Body of pancreas (tissue), 4 donors: ENCODE measurements around the gene CST3. TPM values are rescaled to one million over a fixed set of nuclear protein-coding genes. Genes with fewer than 3 reads are reported as not detected.
A peak's percentile ranks its signal among the peaks of the same experiment; 100 is the strongest.

Experiments
- ATAC-seq: fragments of 150-250 bp; one replicate; pipeline ENCODE4 v1.9.1; 2016
- DNase-seq, 4 donors: peaks; one replicate each; pipeline ENCODE4 v3.0.0-alpha.2; 2019
- H3K27ac ChIP-seq, 4 donors: fragments of 200-600 bp; sonication (generic); 1 replicate in 3 of 4; 2 replicates in 1 of 4; pipeline versions ENCODE4 v1.5.1 to v1.6.1; 2016 to 2019; ENCODE audit warnings: mild to moderate bottlenecking in 1 of 4, mixed read lengths in 1 of 4, moderate library complexity in 1 of 4
- H3K27me3 ChIP-seq, 2 donors: fragments of 200-600 bp; sonication (generic); one replicate each; pipeline ENCODE4 v1.6.0; 2016; ENCODE audit warnings: mild to moderate bottlenecking in 1 of 2
- H3K36me3 ChIP-seq, 2 donors: fragments of 200-600 bp; sonication (generic); replicated peaks in 1 of 2; 2 replicates each; pipeline ENCODE4 v1.5.1; 2016; ENCODE audit warnings: low read depth in 2 of 2; ENCODE audit not compliant: insufficient read depth in 1 of 2
- H3K4me1 ChIP-seq: fragments of 200-600 bp; sonication (generic); one replicate; pipeline ENCODE4 v1.6.0; 2016
- H3K4me3 ChIP-seq, 2 donors: fragments of 200-600 bp; sonication (generic); 1 replicate in 1 of 2; 2 replicates in 1 of 2; pipeline ENCODE4 v1.5.1; 2016 to 2019
- H3K9me3 ChIP-seq, 3 donors: fragments of 200-600 bp; sonication (generic); 1 replicate in 2 of 3; 2 replicates in 1 of 3; pipeline ENCODE4 v1.5.1; 2016
- POLR2A ChIP-seq, 3 donors: fragments of 450-650 bp; IDR thresholded peaks; one replicate each; pipeline ENCODE4 v1.6.1; 2016; ENCODE audit warnings: antibody characterized with exemption in 3 of 3, mild to moderate bottlenecking in 2 of 3
- WGBS, 2 donors: methylation state at CpG; one replicate each; pipeline ENCODE4 v1.1.5; 2017; 5-methylcytosine and 5-hydroxymethylcytosine counted together
- intact Hi-C: fragments of 100-400 bp; cut with DNase I; formaldehyde crosslinking; loops from one replicate; pipeline ENCODE4 v1.15.1; 2023
- total RNA-seq, 2 donors: library from RNA; depleted of rRNA; stranded (reverse); fragments of >200 nt; gene quantifications; one replicate each; pipeline ENCODE4 v1.1.0, GENCODE V29; 2016
- TF ChIP-seq, protein P1 (sequence below), 7 experiments: fragments of 450-650 bp in 4 of 7; fragments of 200-600 bp in 3 of 7; sonication (generic) in 3 of 7; IDR thresholded peaks; one replicate each; pipeline ENCODE4 v1.5.1; 2016 to 2019; ENCODE audit warnings: antibody characterized with exemption in 7 of 7

Gene CST3
- total RNA-seq, 2 donors from 2014 or later = 491 to 654 TPM

DNA sequence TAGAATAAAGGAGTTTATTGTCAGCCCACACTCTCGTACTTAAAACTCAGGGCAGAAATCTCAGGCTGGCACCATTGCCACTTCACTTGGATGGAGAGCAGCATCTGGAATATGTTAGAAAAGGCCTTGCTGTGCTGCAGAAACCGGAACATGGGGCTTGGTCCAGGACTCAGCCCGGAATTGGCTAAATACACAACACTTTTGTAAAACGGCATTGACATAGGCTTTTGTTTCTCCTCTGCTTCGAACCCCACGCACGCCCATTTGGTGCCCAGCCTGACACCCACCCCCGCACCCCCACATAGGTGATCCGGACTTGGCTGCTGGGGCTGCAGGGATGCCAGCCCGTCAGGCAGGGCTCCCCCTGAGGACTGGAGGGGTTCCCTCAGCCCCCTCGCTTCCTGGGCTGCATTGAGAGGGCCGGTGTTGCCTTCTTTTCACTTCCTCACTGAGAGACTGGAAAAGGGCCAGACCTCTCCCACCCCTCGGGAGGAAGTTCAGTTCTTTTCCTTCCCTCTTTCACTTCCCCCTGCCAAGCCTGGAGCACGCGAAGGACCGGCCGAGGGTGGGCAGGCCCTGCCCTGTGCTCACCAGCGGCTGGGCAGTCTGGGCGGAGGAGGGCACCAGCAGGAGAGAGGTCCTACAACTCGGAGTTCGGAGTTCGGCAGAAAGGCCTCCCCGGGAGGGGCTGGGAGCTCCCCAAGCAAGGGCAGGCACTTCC, 17.9 kb upstream of the CST3 start:
- H3K36me3 ChIP-seq = no peaks in the 10 kb centered on the region
- H3K9me3 ChIP-seq = no peaks in the 10 kb centered on the region
- TF ChIP-seq, protein P1, sequence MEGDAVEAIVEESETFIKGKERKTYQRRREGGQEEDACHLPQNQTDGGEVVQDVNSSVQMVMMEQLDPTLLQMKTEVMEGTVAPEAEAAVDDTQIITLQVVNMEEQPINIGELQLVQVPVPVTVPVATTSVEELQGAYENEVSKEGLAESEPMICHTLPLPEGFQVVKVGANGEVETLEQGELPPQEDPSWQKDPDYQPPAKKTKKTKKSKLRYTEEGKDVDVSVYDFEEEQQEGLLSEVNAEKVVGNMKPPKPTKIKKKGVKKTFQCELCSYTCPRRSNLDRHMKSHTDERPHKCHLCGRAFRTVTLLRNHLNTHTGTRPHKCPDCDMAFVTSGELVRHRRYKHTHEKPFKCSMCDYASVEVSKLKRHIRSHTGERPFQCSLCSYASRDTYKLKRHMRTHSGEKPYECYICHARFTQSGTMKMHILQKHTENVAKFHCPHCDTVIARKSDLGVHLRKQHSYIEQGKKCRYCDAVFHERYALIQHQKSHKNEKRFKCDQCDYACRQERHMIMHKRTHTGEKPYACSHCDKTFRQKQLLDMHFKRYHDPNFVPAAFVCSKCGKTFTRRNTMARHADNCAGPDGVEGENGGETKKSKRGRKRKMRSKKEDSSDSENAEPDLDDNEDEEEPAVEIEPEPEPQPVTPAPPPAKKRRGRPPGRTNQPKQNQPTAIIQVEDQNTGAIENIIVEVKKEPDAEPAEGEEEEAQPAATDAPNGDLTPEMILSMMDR (IDR thresholded peaks at IDR 0.05) = no peak
- no peak for TF ChIP-seq POLR2A (IDR thresholded peaks at IDR 0.05)
- H3K4me1 ChIP-seq = peaks cover 13% of the 10 kb centered on the region
- peak; percentile 12 for ATAC-seq
- H3K27me3 ChIP-seq = no peaks in the 10 kb centered on the region
- WGBS, 2 donors = 51 to 62% methylated on average over 17 to 23 of the region's 23 CpGs
- peak in 1 of 4 donors; percentile 64 for DNase-seq
- H3K4me3 ChIP-seq = no peak overlapping the region
- H3K27ac ChIP-seq = peak overlapping the region in 2 of 4 donors; percentile 45 to 64
- intact Hi-C loops = no loop called here

GRCh38 chr20:23654717-23655116, 17.0 kb upstream of the CST3 start:
- no peak overlapping the region for H3K4me3 ChIP-seq
- no peaks in the 10 kb centered on the region for H3K27me3 ChIP-seq
- no peak overlapping the region for H3K27ac ChIP-seq
- H3K9me3 ChIP-seq = no peaks in the 10 kb centered on the region
- H3K36me3 ChIP-seq = no peaks in the 10 kb centered on the region
- peaks cover 13% of the 10 kb centered on the region for H3K4me1 ChIP-seq
- TF ChIP-seq, protein P1 (IDR thresholded peaks at IDR 0.05) = no peak
- no peak for TF ChIP-seq POLR2A (IDR thresholded peaks at IDR 0.05)
- intact Hi-C loops = no loop called here
- DNase-seq = no peak
- 41 to 68% methylated on average over 4 of the region's 4 CpGs for WGBS, 2 donors
- no peak for ATAC-seq

DNA sequence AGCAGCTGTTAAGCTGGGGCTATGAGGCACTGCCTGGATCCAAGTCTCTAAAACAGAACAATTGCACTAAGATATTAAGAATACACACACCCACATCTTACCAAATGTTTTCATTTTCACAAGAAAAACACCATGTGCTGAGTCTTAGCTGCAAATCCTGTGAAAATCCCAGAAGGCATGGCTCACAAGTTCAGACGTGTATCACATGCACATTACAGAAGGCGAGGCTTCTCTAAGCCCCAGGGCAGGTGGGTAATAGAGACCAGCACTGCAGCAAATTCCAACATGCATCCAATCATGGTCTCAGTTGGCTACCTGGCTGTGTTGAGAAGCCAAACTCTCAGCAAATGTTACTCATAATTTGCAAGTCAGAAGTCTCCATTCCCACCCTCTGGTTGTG, 16.2 kb upstream of the CST3 start:
- no peak for DNase-seq
- ATAC-seq = no peak
- intact Hi-C loops = no loop called here
- peaks cover 9% of the 10 kb centered on the region for H3K4me1 ChIP-seq
- TF ChIP-seq, protein P1 (IDR thresholded peaks at IDR 0.05) = no peak
- no peak for TF ChIP-seq POLR2A (IDR thresholded peaks at IDR 0.05)
- H3K27ac ChIP-seq = no peak overlapping the region
- no peaks in the 10 kb centered on the region for H3K27me3 ChIP-seq
- H3K36me3 ChIP-seq = no peaks in the 10 kb centered on the region
- WGBS, 2 donors = 71 to 72% methylated on average over 2 of the region's 2 CpGs
- H3K9me3 ChIP-seq = no peaks in the 10 kb centered on the region
- no peak overlapping the region for H3K4me3 ChIP-seq

DNA sequence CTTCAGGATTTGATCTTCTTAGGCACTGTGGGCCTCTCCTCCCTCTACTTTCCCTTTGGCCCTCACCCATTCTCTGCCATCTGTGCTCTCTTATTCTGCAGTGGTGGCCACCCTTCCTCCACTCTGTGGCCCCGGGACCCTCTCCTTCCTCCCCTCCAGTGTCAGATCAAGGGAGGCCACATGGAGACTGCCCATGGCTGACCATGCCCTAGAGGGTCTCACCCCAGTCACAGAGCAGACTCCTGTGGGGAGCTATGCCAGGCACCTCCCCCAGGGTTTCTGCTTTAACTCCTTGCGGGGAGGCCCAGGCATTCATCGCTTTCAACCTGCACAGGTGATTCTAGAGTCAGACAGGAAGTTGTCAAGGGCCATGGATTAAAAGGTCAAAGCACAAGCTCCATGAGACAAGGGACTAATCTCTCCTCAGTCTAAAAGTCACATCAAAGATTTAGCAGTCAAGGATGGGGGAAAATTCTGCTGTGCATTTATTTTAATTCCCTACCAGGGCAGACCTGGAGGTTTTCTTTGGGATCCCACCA, 15.7 kb upstream of the CST3 start:
- ATAC-seq (no peak), DNase-seq (no peak)
- Histone ChIP-seq H3K9me3 (no peaks in the 10 kb centered on the region), H3K27me3 (no peaks in the 10 kb centered on the region), H3K4me3 (no peak overlapping the region), H3K4me1 (peaks cover 6% of the 10 kb centered on the region), H3K36me3 (no peaks in the 10 kb centered on the region), H3K27ac (no peak overlapping the region)
- WGBS, 2 donors = 91 to 100% methylated on average over 3 of the region's 3 CpGs
- TF ChIP-seq POLR2A (IDR thresholded peaks at IDR 0.05) = no peak
- TF ChIP-seq, protein P1 (IDR thresholded peaks at IDR 0.05) = no peak
- intact Hi-C loops = no loop called here

GRCh38 chr20:23652926-23653325, 15.2 kb upstream of the CST3 start:
- H3K9me3 ChIP-seq = no peaks in the 10 kb centered on the region
- peaks cover 6% of the 10 kb centered on the region for H3K4me1 ChIP-seq
- no peaks in the 10 kb centered on the region for H3K27me3 ChIP-seq
- H3K36me3 ChIP-seq = no peaks in the 10 kb centered on the region
- no peak overlapping the region for H3K27ac ChIP-seq
- 67 to 71% methylated on average over 2 of the region's 2 CpGs for WGBS, 2 donors
- no peak for ATAC-seq
- H3K4me3 ChIP-seq = no peak overlapping the region
- TF ChIP-seq, protein P1 (IDR thresholded peaks at IDR 0.05) = no peak
- TF ChIP-seq POLR2A (IDR thresholded peaks at IDR 0.05) = no peak
- intact Hi-C loops = no loop called here
- no peak for DNase-seq
